NB4 (cell line): ENCODE results near the gene CHIA.

Source experiments
- MAX ChIP-seq: IDR thresholded peaks from 2 replicates; pipeline ENCODE4 v1.6.1; 2011; ENCODE audit warnings: low read depth, low read length
- MYC ChIP-seq: IDR thresholded peaks from 2 replicates; pipeline ENCODE4 v1.6.1; 2011; ENCODE audit warnings: low read depth, low read length
- POLR2A ChIP-seq: IDR thresholded peaks from 2 replicates; pipeline ENCODE4 v1.6.1; 2011; ENCODE audit warnings: mild to moderate bottlenecking; ENCODE audit not compliant: insufficient read length; ENCODE audit errors: extremely low read depth
- TF ChIP-seq, protein P1 (sequence below): IDR thresholded peaks from one replicate; pipeline ENCODE4 v1.5.1; 2012; ENCODE audit warnings: low read depth, low read length

GRCh38 chr1:111369645-111370044 lies 79.0 kb downstream of the CHIA start:
- TF ChIP-seq, protein P1, sequence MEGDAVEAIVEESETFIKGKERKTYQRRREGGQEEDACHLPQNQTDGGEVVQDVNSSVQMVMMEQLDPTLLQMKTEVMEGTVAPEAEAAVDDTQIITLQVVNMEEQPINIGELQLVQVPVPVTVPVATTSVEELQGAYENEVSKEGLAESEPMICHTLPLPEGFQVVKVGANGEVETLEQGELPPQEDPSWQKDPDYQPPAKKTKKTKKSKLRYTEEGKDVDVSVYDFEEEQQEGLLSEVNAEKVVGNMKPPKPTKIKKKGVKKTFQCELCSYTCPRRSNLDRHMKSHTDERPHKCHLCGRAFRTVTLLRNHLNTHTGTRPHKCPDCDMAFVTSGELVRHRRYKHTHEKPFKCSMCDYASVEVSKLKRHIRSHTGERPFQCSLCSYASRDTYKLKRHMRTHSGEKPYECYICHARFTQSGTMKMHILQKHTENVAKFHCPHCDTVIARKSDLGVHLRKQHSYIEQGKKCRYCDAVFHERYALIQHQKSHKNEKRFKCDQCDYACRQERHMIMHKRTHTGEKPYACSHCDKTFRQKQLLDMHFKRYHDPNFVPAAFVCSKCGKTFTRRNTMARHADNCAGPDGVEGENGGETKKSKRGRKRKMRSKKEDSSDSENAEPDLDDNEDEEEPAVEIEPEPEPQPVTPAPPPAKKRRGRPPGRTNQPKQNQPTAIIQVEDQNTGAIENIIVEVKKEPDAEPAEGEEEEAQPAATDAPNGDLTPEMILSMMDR, result no peak
- no peak for TF ChIP-seq MAX
- no peak for TF ChIP-seq POLR2A
- TF ChIP-seq MYC, result no peak
